HUES48 (cell line): ENCODE data around the gene EPHB3.
A peak's percentile ranks its signal among the peaks of the same experiment; 100 is the strongest.

Source experiments
- H3K27ac ChIP-seq: one replicate; pipeline ENCODE4 v1.7.0; 2013; ENCODE audit warnings: low read depth, low read length, inconsistent platforms
- H3K27me3 ChIP-seq: 2 replicates; pipeline ENCODE4 v1.6.1; 2013; ENCODE audit warnings: mild to moderate bottlenecking, low read length; ENCODE audit not compliant: control insufficient read depth, insufficient read depth
- H3K36me3 ChIP-seq: 2 replicates; pipeline ENCODE4 v1.6.1; 2013; ENCODE audit warnings: low read length; ENCODE audit not compliant: control insufficient read depth, insufficient read depth
- H3K4me1 ChIP-seq: 2 replicates; pipeline ENCODE4 v1.6.1; 2013; ENCODE audit warnings: mild to moderate bottlenecking, low read length; ENCODE audit not compliant: control insufficient read depth, insufficient read depth
- H3K4me3 ChIP-seq: 2 replicates; pipeline ENCODE4 v1.5.1; 2013; ENCODE audit warnings: mild to moderate bottlenecking, low read depth, low read length
- H3K9ac ChIP-seq: 2 replicates; pipeline ENCODE4 v1.6.1; 2013; ENCODE audit warnings: mild to moderate bottlenecking, low read depth, low read length, moderate library complexity
- H3K9me3 ChIP-seq: 2 replicates; pipeline ENCODE4 v1.6.1; 2013; ENCODE audit warnings: low read length; ENCODE audit not compliant: control insufficient read depth, insufficient read depth

EPHB3 gene

DNA sequence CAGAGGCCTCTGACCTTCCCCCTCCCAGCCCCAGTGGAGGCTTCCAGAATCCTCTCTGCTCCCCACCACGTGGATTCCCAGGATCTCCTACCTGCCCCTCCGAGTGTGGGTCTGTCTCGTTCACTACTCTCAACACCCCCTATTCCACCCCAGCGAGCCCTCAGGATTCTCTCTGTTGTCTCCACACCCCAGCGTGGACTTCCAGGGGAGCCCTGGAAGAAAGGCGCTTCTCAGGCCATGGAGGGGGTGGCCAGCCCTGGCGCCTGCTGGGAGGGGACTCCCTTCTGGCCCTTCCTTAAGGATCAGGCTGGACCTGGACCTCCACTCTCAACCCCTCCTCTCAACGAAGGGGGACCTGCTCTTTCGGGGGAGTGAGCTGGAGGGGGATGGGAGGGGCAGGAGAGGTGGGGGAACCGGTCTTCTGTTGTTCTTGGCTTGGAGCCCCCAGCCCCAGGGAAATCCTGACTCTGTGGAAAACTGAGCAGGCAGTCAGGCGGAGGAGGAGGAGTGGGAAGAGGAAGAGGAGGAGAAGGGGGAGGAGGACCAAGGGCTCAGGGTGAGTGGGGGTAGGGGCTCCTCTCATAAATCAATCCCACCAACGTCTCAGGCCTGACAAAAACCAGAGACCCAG lies 32.9 kb downstream of the EPHB3 start:
- H3K4me3 ChIP-seq, result no peak overlapping the region
- H3K4me1 ChIP-seq, result peaks cover 25% of the 10 kb centered on the region
- H3K9me3 ChIP-seq, result no peaks in the 10 kb centered on the region
- H3K9ac ChIP-seq, result no peak overlapping the region
- peaks cover 95% of the 10 kb centered on the region for H3K27me3 ChIP-seq
- H3K36me3 ChIP-seq, result no peaks in the 10 kb centered on the region
- no peak overlapping the region for H3K27ac ChIP-seq

DNA sequence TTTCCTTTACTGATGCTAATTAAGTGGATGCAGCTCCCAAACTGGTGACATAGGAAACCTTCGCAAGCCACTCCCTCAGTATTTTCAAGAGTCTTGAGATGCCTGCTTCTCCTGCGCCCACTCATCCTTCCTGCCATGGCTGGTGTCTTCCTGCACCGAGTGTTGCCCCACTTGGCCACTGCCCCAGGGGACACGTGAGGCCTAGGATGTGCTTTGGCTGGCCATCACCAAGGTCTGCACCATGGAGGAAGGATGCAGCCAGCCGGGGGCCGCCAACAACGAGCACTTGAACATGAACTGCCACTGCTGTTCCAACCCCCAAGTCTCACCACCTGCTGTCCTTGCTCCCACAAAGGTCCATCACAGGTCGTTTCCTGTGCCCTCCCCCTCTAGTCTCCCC lies 34.1 kb downstream of the EPHB3 start:
- H3K4me1 ChIP-seq, result peaks cover 25% of the 10 kb centered on the region
- H3K9me3 ChIP-seq, result no peaks in the 10 kb centered on the region
- H3K27me3 ChIP-seq, result peaks cover 95% of the 10 kb centered on the region
- no peak overlapping the region for H3K9ac ChIP-seq
- H3K36me3 ChIP-seq, result no peaks in the 10 kb centered on the region
- no peak overlapping the region for H3K27ac ChIP-seq
- H3K4me3 ChIP-seq, result no peak overlapping the region

DNA sequence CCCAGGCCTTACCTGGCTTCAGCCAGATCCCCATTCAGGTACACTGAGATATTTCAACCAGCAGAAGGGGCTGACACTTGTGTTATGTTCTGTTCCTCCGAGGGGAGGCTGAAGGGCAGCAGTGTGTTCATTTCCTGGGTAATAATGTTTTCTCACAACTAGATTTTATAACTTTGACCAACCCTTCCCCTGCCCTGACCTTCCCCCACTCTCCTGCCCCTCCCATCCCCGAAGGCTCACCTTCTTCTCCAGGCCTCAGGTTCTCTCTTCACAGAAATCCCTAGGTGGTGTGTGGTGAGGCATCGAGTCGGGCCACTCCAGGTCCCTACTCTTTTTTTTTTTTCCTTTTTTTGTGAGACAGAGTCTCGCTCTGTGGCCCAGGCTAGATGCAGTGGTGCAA lies 34.6 kb downstream of the EPHB3 start:
- Histone ChIP-seq H3K27ac (no peak overlapping the region), H3K9me3 (no peaks in the 10 kb centered on the region), H3K27me3 (peaks cover 95% of the 10 kb centered on the region)

DNA sequence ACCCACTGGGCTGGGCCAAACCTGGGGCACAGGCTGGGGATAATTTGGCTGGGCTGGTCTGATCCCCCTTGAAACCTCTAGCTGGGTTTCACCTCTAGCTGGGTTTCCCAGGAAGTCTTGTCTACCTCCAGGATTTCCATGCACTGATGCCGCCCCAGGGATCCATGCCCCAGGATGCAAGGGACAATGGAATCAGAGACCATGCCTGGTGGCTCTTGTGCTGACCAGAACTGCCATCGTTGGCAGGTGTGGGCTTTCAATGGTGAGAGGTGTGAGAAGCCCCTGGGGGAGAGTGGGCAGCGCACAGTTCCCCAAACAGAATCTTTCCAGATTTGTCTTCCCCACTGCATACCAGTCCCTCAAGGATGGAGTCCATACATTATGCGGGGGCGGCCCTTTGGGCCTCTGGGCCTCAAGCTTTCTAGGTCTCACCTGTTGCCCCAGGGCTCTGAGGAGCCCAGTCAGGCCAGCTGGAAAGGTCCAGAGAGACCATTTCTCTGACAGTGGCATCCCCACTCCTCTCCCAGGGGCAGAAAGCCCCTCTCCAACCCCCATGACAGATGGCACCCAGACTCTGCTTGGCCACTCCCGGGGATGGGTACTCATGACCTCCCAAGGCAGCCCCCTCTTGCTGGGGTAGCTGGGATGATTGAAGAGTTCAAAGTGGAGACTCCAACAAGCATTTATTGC lies 35.4 kb downstream of the EPHB3 start:
- H3K36me3 ChIP-seq, result no peaks in the 10 kb centered on the region
- H3K9ac ChIP-seq, result no peak overlapping the region
- no peak overlapping the region for H3K4me3 ChIP-seq
- peaks cover 95% of the 10 kb centered on the region for H3K27me3 ChIP-seq
- no peaks in the 10 kb centered on the region for H3K9me3 ChIP-seq
- H3K4me1 ChIP-seq, result peaks cover 28% of the 10 kb centered on the region
- H3K27ac ChIP-seq, result no peak overlapping the region

More for the DNA sequence above, 34.6 kb downstream of the EPHB3 start:
- H3K36me3 ChIP-seq, result no peaks in the 10 kb centered on the region
- H3K4me3 ChIP-seq, result no peak overlapping the region
- H3K9ac ChIP-seq, result no peak overlapping the region
- peaks cover 25% of the 10 kb centered on the region for H3K4me1 ChIP-seq

DNA sequence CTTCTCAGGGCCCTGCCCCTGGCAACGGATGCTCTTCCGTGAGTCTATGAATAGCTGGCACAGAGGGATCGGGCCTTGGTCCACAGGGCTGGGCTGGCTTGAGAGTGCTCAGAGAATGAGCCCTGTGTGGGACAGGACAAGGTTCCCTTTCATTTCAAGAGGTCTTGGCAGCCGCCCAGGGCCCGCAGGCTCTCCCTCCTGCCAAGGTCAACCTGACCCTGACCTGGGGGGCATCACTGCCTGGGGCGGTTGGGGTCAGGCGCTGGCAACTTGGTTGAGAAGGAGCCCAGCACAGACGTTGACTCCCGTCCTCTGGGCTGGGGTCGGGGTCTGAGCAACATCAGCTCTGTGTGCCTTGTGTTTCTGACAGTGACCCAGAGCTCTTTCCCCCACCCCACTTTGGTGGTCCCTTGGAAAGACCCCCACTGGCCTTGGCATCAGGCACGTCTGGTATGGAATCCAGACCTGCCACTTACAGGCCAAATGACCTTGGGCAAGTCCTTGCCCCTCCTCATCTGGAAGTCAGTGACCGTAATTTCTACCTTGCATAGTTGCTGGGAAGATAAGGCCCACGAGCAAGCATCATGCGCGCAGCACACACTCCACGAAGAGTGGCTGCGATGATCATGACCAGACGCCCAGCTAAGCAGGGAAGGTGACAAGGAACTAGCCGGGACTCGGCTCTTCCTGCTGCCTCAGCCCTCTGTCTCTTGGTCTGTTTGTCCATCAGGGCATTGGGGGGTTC lies 36.4 kb downstream of the EPHB3 start:
- H3K4me1 ChIP-seq, result peaks cover 24% of the 10 kb centered on the region

DNA sequence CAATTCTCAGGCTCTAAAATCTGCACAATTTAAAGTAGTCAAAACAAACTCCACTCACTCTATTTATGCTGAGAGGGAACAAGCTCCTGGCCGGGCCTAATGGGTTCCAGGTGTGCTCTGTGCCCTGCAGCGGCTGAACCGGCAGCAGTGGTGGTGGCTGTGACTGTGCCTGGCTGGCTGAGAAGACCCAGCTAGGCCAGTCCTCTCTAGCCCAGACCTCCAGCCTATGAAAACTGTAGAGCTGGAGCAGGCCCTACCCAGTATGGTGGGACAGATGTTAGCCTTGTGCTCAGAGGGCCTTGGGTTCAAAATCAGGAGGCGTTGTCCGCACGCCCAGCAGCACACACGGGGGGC lies 37.0 kb downstream of the EPHB3 start:
- Histone ChIP-seq H3K9me3 (no peaks in the 10 kb centered on the region), H3K9ac (no peak overlapping the region), H3K4me3 (no peak overlapping the region), H3K36me3 (no peaks in the 10 kb centered on the region), H3K27me3 (peaks cover 95% of the 10 kb centered on the region), H3K4me1 (peaks cover 28% of the 10 kb centered on the region), H3K27ac (no peak overlapping the region)

More for the DNA sequence above, 36.4 kb downstream of the EPHB3 start:
- Histone ChIP-seq H3K27me3 (peaks cover 95% of the 10 kb centered on the region), H3K36me3 (no peaks in the 10 kb centered on the region), H3K9ac (no peak overlapping the region), H3K4me3 (no peak overlapping the region), H3K9me3 (no peaks in the 10 kb centered on the region), H3K27ac (no peak overlapping the region)

DNA sequence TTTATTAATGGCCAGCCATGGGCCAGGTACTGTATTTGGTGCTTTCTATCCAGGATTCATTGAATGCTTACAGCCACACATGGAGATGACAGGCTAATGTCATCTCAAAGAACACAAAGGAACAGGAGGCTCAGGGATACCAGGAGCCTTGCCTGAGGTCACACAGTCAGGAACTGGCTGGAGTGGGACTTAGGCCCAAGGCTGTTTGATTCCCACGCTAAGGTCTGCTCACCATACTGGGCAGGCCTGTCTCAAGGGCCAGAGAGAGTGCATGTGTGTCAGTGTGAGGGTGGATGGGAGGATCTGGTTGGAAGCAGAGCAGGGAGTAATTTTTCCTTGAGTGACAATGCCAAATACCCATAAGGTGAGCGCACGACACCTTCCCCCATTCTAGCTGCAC lies 37.6 kb downstream of the EPHB3 start:
- no peaks in the 10 kb centered on the region for H3K9me3 ChIP-seq
- H3K4me1 ChIP-seq, result peaks cover 29% of the 10 kb centered on the region
- no peak overlapping the region for H3K9ac ChIP-seq
- H3K4me3 ChIP-seq, result no peak overlapping the region
- no peak overlapping the region for H3K27ac ChIP-seq
- peaks cover 95% of the 10 kb centered on the region for H3K27me3 ChIP-seq
- H3K36me3 ChIP-seq, result no peaks in the 10 kb centered on the region

DNA sequence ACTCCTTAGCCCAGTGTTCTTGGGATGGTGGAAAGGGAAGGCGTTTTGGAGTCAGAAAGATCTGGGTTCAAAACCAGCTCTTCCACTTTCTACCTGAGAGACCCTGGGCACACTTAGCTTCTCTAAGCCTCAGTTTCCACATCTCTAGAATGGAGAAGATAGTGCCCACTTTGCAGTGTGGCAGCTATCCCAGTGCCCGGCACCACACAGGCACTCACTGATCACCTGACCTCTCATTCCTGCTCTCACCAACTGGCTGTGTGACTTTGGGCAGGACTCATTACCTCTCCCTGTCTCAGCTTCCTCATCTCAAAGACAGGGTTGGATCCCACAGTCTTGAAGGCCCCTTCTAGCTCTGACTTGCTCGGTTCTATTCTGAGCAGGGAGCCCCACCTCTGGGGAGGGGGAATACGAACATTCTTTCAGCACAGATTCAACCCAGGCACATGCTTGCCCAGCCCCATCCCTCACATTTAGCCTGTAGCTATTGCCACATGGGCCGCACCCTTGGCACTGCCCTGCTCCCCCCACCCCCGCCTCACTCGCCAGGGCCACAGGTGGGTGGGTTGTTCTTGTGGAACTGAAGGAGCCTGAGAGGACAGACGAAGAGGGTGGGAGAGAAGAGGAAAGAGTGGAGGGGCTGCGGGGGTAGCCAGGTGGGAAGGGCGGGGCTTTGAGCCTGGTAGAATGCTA lies 39.2 kb downstream of the EPHB3 start:
- Histone ChIP-seq H3K9me3 (no peaks in the 10 kb centered on the region), H3K4me3 (no peak overlapping the region), H3K4me1 (peaks cover 24% of the 10 kb centered on the region), H3K27ac (no peak overlapping the region), H3K36me3 (no peaks in the 10 kb centered on the region), H3K27me3 (peaks cover 96% of the 10 kb centered on the region), H3K9ac (no peak overlapping the region)

DNA sequence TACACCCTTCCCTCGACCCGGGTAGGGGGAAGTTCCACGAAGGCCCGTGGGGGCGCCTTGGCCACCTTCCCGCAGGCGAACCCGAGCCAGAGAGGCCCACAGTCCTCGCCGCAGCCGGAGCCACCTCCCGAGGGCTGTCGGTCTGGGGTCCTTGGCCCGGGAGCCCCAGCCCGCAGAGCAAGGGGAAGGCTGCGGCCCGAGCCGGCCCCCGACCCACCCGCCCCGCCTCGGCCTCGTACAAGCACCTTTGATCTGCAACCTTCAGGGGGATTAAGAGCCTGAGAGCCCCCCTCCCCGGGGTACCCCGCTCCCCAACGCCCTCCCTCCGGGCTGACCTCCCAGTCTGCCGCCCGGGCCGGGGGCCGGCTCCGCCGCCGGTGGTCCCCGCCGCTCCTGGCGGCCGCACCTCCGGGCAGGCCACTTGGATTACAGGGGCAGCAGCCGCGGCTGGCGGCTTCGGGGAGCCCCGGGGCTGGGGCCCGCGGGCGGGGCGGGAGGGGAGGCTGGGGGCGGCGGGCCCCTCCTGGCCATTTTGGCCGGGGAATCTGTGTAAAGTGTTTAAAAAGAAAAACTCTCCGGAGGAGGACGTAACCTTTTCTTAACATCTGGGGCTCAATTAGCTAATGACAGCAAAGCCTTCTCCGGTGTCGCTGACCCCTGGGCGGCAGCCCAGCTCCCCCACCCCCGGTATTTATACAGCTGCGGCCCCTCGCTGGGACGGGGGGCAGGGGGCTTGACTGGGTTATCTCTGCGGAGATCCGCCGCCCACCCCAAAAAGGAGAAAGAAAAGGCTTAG lies 40.2 kb downstream of the EPHB3 start:
- peaks cover 99% of the 10 kb centered on the region for H3K27me3 ChIP-seq
- H3K27ac ChIP-seq, result no peak overlapping the region
- H3K36me3 ChIP-seq, result no peaks in the 10 kb centered on the region
- H3K9ac ChIP-seq, result no peak overlapping the region
- H3K4me1 ChIP-seq, result peaks cover 21% of the 10 kb centered on the region
- H3K4me3 ChIP-seq, result peak overlapping the region; percentile 45
- H3K9me3 ChIP-seq, result no peaks in the 10 kb centered on the region

DNA sequence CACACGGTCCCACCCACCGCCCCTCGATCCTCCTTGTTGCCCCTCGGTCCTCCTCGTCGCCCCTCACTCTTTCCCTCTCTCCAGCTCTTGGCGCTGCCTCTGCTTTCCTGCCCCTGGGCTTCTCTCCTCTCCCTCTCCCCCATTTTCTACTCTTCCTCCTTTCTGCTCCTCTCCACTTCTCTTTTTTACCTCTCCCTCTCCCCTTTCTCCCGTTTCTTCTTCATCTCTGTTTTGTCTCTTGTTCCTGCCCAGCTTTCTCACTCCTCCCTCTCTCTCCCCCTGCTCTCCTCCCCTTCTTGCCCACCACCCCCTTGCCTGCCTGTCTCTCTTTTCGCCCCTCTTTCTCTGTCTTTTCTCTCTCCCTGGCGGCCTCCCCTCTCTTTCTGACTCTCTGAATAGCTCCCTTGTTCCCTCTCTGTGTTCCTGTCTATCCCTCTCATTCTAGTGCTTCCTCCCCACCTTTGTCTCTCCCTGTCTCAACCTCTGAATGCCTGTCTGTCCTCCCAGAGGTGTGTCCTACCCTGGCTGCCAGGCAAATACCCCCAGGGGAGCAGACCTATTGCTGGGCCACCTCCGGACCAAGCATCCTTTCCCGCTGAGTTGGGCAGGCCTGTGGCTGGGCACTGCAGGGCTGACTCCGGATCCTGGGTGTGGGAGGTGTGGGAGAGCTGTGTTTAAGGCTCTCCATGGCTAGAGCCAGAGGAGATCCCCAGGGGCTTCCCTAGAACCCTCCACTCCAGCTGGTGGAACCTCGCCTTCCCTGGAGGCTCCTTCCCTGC lies 41.0 kb downstream of the EPHB3 start:
- Histone ChIP-seq H3K4me1 (peaks cover 21% of the 10 kb centered on the region), H3K9ac (no peak overlapping the region), H3K4me3 (peak overlapping the region; percentile 45), H3K27ac (no peak overlapping the region), H3K27me3 (peaks cover 99% of the 10 kb centered on the region), H3K9me3 (no peaks in the 10 kb centered on the region), H3K36me3 (no peaks in the 10 kb centered on the region)
